GM18505 (cell line): ENCODE measurements around the gene MYO18B.

ENCODE experiments used
- ATAC-seq: cut with Tn5 transposase; IDR thresholded peaks from one replicate; pipeline ENCODE4 v1.9.1; 2021; ENCODE audit not compliant: unreplicated experiment
- POLR2A ChIP-seq: IDR thresholded peaks from 4 replicates; pipeline ENCODE4 v1.6.1; 2011; ENCODE audit warnings: borderline replicate concordance; ENCODE audit not compliant: insufficient read depth, insufficient read length; ENCODE audit errors: extremely low read depth

The MYO18B gene

DNA sequence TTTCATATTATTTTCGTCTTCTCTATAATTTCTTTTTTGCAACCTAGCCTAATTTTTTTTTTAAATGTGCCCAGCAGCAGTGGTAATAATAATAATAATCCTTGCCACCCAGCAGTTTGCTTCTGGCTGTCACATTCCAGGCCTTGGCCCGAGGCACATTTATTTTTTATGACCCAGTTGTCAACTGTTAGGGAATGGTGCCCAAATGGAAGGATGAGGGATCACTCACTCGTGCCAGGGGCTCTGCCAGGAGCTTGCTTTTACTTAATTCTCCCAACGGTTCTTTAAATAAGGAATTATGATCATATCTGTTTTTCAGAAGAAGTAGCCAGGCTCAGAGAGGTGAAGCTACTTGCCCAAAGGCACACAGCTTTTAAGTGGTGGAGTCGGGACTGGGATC lies 49.6 kb downstream of the MYO18B start:
- ATAC-seq = no peak
- TF ChIP-seq POLR2A = no peak

DNA sequence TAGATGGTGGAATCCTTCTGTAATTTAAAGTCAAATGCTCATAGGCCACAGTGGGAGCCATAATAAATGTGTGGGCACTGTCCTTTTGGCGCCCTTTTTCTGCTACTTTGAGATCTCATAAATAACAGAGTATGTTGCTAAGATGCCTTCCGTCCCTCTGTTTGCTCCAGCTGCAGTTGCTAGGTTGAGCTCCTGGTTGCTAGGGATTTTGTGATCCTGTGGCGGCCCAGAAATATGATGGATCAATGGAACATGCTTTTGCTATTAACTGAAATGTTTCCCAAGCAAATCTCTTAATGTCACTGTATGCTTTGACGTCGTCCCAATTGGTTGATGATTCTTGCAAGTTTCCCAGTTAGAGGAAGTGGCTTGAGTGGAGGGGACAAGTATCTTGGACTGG lies 53.5 kb downstream of the MYO18B start:
- TF ChIP-seq POLR2A = no peak
- no peak for ATAC-seq

DNA sequence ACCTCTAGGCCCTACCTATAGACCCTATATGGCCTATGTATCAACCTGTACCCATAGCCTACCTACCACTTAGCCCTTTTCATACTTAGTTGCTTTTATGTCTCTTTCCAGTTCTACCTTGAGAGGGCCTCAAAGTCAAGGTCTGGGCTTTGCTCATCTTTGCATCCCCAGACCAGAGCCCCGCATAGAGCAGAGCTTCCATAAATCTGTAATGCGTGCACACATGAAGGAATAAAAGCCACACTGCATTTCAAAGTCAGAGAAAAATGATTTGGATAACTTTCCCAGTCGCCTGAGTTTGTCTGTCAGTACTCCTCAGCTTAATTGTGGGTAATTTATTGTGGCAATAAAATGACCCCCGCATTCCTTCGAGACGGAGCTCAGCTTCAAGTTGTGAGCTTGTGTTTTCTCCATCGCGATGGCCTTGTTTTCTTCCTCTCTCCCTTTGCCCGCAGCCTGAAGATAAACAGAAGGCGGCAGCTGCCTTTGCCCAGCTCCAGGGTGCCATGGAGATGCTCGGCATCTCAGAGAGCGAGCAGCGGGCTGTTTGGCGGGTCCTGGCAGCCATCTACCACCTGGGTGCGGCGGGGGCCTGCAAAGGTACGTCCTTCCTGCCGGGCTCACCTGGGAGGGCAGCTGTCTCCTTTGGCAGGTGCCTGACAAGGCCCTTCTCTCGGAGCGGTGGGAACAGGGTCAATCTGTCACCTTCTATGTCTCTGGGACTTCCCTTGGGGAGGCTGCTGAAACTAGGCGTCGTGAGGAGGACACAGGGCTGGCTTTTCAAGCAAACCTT lies 55.7 kb downstream of the MYO18B start:
- no peak for TF ChIP-seq POLR2A
- ATAC-seq = no peak

DNA sequence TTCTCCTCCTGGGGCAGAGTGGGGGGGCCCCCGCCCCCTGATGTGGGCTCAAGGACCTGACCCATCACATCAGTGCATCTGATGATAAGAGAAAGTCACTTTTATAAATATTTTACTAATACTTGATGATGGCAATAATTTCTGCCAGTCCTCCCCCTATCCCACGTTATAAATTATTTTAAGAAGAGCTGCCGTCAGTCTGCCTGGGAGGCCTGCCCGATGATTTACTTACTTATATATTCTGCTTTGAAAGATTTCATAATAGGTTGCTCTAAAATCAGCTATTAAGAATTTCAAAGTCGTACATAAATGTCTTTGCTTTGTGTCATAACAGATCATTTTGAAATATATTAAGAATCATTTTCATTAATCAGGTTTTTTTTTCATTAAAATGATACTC lies 58.8 kb downstream of the MYO18B start:
- no peak for ATAC-seq
- TF ChIP-seq POLR2A = no peak

DNA sequence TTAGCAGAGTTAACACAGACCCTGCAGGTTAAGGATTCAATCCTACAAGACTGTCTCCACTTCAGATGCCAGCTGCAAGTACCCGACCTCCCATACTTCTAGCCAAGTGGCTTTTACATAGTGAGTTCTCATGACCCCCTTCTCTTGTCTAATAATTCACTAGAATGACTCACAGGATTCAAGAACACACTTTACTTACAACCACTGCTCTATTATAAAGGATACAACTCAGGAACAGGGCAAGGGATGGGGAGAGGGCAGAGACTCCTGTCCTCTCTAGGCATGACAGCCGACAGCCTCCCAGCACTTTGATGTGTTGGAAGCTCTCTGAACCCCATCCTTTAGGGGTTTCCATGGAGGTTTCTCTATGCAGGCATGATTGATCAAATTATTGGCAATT lies 60.0 kb downstream of the MYO18B start:
- ATAC-seq = no peak
- TF ChIP-seq POLR2A = no peak

DNA sequence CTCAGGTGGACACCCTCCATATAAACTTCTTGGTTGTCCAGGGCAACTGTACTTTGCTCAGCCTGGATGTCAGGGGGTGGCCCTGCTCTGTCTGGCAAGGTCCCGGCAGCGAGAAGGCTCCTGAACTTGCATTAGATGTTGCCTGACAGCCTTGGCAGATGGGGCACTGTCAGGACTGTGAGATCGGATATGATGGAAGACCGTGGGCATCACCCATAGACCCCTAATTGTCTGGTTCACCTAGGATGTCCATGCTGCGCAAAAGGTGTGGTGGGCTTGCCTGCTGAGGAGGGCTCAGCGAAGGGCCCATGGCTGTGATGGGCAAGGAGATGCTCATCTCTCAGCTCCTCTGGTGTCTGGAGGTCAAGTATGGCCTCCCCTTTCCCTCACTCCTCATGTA lies 62.7 kb downstream of the MYO18B start:
- no peak for TF ChIP-seq POLR2A
- ATAC-seq = no peak

DNA sequence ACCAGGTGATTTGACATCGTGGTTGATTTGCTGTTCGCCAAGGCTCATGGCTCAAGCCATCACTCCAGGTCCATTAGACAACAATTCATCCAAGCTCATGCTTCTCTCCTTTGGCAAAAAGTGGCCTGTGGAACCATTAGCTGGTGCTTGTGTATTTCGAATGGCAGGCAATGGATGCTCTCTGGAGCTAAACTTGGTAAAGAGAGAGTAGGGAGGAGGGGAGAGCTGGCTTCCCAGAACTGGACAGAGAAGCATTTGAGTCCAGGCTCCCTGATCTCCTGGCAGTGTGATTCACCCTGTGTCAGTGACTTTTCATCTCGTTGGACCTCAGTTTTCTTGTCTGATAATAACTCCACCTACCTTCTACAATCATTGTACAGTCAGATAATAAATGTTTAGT lies 64.6 kb downstream of the MYO18B start:
- no peak for TF ChIP-seq POLR2A
- ATAC-seq = no peak

DNA sequence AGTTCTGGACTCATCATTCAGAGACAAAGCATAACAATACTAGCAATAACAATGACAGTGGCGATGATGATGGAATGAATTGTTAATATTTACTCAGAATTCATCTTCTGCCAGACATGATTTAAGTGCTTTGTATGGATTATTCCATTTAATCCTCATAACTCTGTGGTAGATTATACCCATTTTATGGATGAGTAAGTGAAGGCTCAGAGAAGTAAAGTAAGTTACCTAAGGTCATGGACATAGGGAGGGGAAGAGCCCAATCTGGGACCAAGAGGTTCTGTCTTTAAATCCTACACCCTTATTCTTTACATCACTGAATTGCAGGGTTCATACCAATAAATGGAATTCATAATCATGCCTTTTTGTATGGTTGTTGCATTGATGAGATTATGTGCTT lies 72.7 kb downstream of the MYO18B start:
- ATAC-seq = no peak
- no peak for TF ChIP-seq POLR2A

DNA sequence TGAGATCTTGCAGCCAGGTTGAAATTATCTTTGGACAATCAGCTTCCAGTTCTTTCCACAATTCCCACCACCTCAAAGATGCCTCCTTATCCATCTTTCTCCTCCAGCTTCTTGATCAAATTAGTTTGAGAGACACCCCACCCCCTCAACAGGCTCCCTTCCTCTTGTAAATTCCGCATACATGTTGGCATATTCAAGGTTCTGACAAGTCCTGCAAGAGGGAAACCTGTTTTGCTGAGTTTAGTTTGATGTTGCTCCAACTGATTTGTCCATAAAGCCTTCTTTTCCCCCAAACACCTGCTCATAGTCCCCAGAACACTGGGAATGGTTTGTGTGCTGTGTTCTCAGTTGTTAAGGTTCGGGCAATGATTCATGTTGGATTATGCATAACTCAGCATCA lies 73.6 kb downstream of the MYO18B start:
- TF ChIP-seq POLR2A = no peak
- no peak for ATAC-seq

DNA sequence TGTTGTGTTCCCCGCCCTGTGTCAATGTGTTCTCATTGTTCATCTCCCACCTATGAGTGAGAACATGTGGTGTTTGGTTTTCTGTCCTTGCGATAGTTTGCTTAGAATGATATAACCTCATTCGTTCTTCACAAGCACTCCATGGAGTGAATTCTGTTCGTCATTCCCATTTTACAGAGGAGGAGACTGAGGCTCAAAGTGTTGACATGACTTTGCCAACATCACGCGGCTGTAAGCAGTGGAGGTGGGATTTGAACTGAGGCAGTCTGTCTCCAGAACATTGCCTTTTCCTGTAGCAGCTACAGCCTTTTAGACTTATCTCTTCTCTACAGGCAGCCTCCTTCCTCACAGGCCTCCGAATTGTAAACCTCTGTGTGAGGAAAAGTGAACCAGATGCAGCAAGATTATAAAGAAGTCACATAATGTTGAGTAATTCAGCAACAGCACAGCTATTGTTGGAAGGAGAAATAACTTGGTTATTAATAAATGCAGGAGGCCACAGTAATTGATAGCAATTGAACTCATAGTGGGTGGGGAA lies 74.6 kb downstream of the MYO18B start:
- no peak for ATAC-seq
- no peak for TF ChIP-seq POLR2A

DNA sequence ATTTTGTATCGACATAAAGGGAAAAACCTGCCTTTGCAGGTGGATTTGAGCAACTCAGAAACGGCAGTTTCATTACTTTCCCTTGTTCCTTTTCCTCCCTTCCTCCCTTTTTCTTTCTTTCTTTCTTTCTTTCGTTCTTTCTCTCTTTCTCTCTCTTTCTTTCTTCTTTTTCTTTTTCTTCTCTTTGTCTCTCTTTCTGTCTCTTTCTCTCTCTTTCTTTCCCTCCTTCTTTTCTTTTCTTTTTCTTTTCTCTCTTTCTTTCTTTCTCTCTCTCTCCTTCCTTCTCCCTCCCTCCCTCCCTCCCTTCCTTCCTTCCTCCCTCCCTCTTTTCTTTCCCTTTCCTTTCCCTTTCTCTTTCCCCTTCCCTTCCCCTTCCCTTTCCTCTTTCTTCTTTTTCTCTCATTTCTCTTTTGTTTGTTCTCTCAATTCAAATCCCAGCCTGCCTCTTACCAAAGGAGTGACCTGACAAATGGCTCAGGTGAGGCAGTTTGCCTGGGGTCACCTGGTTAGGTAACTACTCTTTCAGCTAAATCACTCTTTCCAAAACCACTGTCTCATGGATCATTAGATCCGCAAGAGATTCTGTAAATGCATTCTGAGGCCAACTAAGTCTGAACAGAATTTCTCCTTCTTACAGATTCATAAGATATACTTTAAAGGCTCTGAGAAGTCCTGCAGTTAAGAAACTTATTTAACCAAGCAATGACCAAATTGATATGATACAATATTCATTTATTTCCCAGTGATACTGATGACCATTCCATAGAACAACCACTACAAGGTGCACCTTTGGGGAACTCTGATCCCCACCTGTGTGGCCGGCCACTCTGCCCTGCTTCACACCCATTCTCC lies 75.3 kb downstream of the MYO18B start:
- ATAC-seq = no peak
- no peak for TF ChIP-seq POLR2A

DNA sequence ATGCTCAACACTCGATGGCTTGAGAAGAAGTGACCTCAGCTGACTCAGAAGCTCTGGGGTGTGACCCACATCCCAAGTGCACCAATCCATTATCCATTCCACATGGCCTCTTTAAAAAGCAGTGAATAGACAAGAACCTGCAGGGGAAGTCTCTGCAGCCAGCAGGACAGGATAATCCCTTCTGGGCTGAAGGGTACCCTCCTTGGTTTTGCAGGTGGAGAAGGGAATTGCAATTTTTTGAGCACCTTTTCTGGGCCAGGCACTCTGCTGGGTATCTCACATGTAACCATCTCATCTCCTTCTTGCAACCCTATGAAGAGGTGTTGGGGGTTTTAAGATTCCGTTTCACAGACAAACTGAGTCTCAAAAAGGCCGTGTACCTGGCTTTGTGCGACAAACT lies 76.6 kb downstream of the MYO18B start:
- TF ChIP-seq POLR2A = no peak
- ATAC-seq = no peak

DNA sequence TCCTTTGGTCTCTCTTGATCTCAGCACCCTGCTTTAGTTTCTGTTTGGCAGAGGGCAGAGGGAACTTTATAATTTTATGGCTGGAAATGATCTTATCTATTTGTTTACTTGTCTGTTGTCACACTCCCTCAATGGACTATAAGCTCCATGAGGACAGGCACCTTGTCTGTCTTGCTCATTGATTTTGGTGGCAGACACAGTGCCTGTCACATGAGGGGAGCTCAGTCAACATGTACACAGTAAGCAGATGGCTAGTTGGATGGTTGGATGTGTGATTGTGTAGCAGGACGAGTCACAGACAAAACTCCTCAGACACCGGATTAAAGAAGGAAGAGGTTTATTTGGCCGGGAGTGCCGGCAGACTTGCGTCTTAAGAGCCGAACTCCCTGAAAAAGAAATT lies 80.4 kb downstream of the MYO18B start:
- TF ChIP-seq POLR2A = no peak
- ATAC-seq = no peak

DNA sequence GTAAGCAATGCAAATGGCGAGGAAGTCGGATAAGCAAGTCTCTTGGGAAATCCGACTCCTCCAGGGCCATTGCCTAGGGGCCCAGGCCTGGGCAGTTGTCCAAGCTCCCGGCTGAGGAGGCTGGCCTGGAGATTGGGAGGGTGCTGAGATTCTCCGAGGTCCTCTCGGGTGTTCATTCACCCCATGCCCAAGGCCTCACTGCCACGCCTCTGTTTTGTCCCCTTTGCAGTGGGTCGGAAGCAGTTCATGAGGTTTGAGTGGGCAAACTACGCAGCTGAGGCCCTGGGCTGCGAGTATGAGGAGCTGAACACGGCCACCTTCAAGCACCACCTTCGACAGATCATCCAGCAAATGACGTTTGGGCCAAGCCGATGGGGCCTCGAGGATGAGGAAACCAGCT lies 81.3 kb downstream of the MYO18B start:
- ATAC-seq = no peak
- no peak for TF ChIP-seq POLR2A
